Tibial nerve (tissue), 4 donors: Measurements from ENCODE around the gene CXCL12.

Experiments used
- CTCF ChIP-seq, 5 experiments: fragments of 200-600 bp in 3 of 5; fragments of 450-650 bp in 2 of 5; sonication (generic) in 3 of 5; IDR thresholded peaks; one replicate each; pipeline ENCODE4 v1.5.1; 2016 to 2019; ENCODE audit warnings: antibody characterized with exemption in 5 of 5, mild to moderate bottlenecking in 3 of 5, moderate library complexity in 2 of 5
- EP300 ChIP-seq, 2 donors: sonication (generic); formaldehyde crosslinking; IDR thresholded peaks; one replicate each; pipeline ENCODE4 v1.6.1; 2017; ENCODE audit warnings: antibody characterized with exemption in 2 of 2, mild to moderate bottlenecking in 1 of 2
- POLR2A ChIP-seq, 2 donors: fragments of 450-650 bp; IDR thresholded peaks; one replicate each; pipeline ENCODE4 v1.6.1; 2017; ENCODE audit warnings: antibody characterized with exemption in 2 of 2, mild to moderate bottlenecking in 2 of 2, moderate library complexity in 2 of 2

DNA sequence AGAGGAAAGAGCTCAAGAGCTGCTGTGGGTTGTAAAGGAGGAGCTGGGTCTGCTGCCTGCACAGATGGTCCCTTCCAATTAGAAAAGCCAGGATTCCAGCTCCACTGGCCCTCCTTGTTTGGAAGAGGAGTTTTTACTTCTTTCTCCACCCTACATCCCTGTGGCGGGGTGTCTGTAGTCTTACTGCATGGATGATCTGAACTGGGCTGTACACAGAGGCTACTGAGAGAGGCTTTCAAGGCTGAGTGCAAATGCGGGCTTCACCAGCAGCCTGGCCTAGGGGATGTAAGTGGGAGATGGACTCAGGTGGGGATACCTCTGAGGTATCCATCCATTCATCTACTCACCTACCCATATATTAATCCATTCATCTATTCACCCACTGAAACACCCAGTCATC lies 7.1 kb upstream of the CXCL12 start:
- no peak for TF ChIP-seq CTCF (IDR thresholded peaks at IDR 0.05)
- TF ChIP-seq EP300 (IDR thresholded peaks at IDR 0.05) = no peak
- TF ChIP-seq POLR2A (IDR thresholded peaks at IDR 0.05) = no peak
